Spleen (tissue), 11 donors: ENCODE measurements around the gene MACROD2. TPM values are rescaled to one million over a fixed set of nuclear protein-coding genes. Genes with fewer than 3 reads are reported as not detected.
"Not testable (repeated sequence)": the region's sequence is repeated elsewhere in the genome, so short reads cannot be mapped to it uniquely, and the experiment has no call there.

ENCODE experiments used
- DNase-seq: peaks from one replicate; pipeline ENCODE4 v3.0.0-alpha.2; 2020
- H3K27ac ChIP-seq, 8 donors: fragments of 200-600 bp; sonication (generic) in 7 of 8; 1 replicate in 4 of 8; 2 replicates in 4 of 8; pipeline versions ENCODE4 v1.5.0 to v1.8.0; 2016 to 2021; ENCODE audit warnings: inconsistent platforms in 4 of 8, mild to moderate bottlenecking in 4 of 8, moderate library complexity in 1 of 8
- H3K27me3 ChIP-seq, 7 donors: fragments of 200-600 bp; sonication (generic) in 6 of 7; replicated peaks in 1 of 7; 1 replicate in 4 of 7; 2 replicates in 3 of 7; pipeline versions ENCODE4 v1.5.0 to v1.8.0; 2016 to 2021; ENCODE audit warnings: inconsistent platforms in 3 of 7, mild to moderate bottlenecking in 1 of 7
- H3K36me3 ChIP-seq, 6 donors: fragments of 200-600 bp; sonication (generic) in 5 of 6; 1 replicate in 4 of 6; 2 replicates in 2 of 6; pipeline versions ENCODE4 v1.5.0 to v1.8.0; 2016 to 2021; ENCODE audit warnings: inconsistent platforms in 2 of 6
- H3K4me1 ChIP-seq, 6 donors: fragments of 200-600 bp; sonication (generic) in 5 of 6; 1 replicate in 3 of 6; 2 replicates in 3 of 6; pipeline versions ENCODE4 v1.5.0 to v1.8.0; 2016 to 2021; ENCODE audit warnings: inconsistent platforms in 3 of 6
- H3K4me3 ChIP-seq, 8 donors: fragments of 200-600 bp; sonication (generic) in 7 of 8; 1 replicate in 4 of 8; 2 replicates in 4 of 8; pipeline versions ENCODE4 v1.5.0 to v1.8.0; 2016 to 2021; ENCODE audit warnings: inconsistent platforms in 4 of 8, mild to moderate bottlenecking in 4 of 8, moderate library complexity in 2 of 8
- H3K9me3 ChIP-seq, 8 donors: fragments of 200-600 bp; sonication (generic) in 7 of 8; 1 replicate in 4 of 8; 2 replicates in 4 of 8; pipeline versions ENCODE4 v1.5.0 to v1.8.0; 2016 to 2021; ENCODE audit warnings: inconsistent platforms in 4 of 8
- POLR2A ChIP-seq, 3 donors: fragments of 450-650 bp; IDR thresholded peaks; one replicate each; pipeline ENCODE4 v1.5.1; 2017; ENCODE audit warnings: antibody characterized with exemption in 3 of 3, mild to moderate bottlenecking in 1 of 3
- POLR2AphosphoS5 ChIP-seq, 3 donors: sonication (generic); formaldehyde crosslinking; IDR thresholded peaks; one replicate each; pipeline ENCODE4 v1.5.1; 2017; ENCODE audit warnings: antibody characterized with exemption in 3 of 3
- WGBS, 5 donors: extraction: QIAGEN DNeasy Blood & Tissue Kit in 3 of 5; methylation state at CpG; one replicate each; pipeline versions ENCODE4 v1.1.5 to v1.1.7; 2013 to 2018; 5-methylcytosine and 5-hydroxymethylcytosine counted together
- intact Hi-C: fragments of 100-400 bp; cut with DNase I; formaldehyde crosslinking; loops from one replicate; pipeline ENCODE4 v1.15.0; 2023; ENCODE audit warnings: low total_unique reads
- polyA plus RNA-seq, 3 donors: library from polyadenylated mRNA; stranded (reverse); fragments of 200-250 nt; gene quantifications; one replicate each; pipeline ENCODE4 v1.2.1, GENCODE V29; 2013
- total RNA-seq, 7 donors: library from RNA; depleted of rRNA in 3 of 7; stranded (reverse); fragments of >200 nt in 3 of 7; fragmentation: NEBNext Ultra II Directional in 4 of 7; extraction: Animal tissue kit (Norgen Biotek cat#: 25700) in 4 of 7; gene quantifications; one replicate each; pipeline versions ENCODE4 v1.1.0 to v1.2.1, GENCODE V29; 2016 to 2021
- TF ChIP-seq, protein P1 (sequence below), 11 experiments: fragments of 200-600 bp in 7 of 11; fragments of 450-650 bp in 4 of 11; sonication (generic) in 4 of 11; IDR thresholded peaks in 8 of 11; conservative IDR thresholded peaks in 3 of 11; 1 replicate in 7 of 11; 2 replicates in 4 of 11; pipeline versions ENCODE4 v1.4.0 to v1.8.0; 2016 to 2021; ENCODE audit warnings: antibody characterized with exemption in 11 of 11, inconsistent platforms in 4 of 11, mild to moderate bottlenecking in 1 of 11
- donor health status: healthy with polysubstance abuse.
- donor health status: DM: no; HTN: no; CAD: no; lungs with moderate emphysema.
- donor health status: DM: no; HTN: no; CAD: no.
- donor health status: Bipolar disorder and iron deficiency.
- donor health status: healthy.
- donor health status: DM: no; HTN: no; CAD: no.
- donor health status: DM: yes; HTN: yes; CAD: no.

The MACROD2 gene
- total and polyA plus RNA-seq, 10 donors, result 1.5 to 4.7 (median 3.4) TPM

DNA sequence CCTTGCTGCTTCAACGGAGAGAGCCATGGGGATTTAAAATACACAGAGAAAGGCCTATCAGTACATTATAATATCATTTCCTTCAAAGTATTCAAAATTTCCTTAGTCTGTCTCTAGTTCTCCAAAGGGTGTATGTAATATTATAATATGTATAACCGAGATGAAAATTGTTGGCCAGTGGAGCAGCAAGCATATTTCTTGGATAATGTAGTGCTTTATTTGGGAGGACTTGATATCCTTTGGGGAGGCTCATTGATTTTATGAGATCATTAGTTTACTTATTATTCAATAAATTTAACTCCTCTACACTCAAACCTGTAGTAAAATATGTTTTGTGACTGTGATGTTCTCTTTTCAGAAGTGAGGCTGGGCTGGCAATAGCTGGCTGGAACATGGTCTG is 1145.0 kb downstream of the MACROD2 start:
- Histone ChIP-seq H3K4me3 (no peak overlapping the region), H3K27me3 (no peaks in the 10 kb centered on the region), H3K4me1 (no peaks in the 10 kb centered on the region), H3K9me3 (no peaks in the 10 kb centered on the region), H3K36me3 (no peaks in the 10 kb centered on the region), H3K27ac (no peak overlapping the region)
- DNase-seq, result no peak
- intact Hi-C loops, result no loop called here
- WGBS, 5 donors, result 67 to 77% (median 72%) methylated on average over 2 of the region's 2 CpGs
- no peak for TF ChIP-seq POLR2A (IDR thresholded peaks at IDR 0.05)
- TF ChIP-seq, protein P1, sequence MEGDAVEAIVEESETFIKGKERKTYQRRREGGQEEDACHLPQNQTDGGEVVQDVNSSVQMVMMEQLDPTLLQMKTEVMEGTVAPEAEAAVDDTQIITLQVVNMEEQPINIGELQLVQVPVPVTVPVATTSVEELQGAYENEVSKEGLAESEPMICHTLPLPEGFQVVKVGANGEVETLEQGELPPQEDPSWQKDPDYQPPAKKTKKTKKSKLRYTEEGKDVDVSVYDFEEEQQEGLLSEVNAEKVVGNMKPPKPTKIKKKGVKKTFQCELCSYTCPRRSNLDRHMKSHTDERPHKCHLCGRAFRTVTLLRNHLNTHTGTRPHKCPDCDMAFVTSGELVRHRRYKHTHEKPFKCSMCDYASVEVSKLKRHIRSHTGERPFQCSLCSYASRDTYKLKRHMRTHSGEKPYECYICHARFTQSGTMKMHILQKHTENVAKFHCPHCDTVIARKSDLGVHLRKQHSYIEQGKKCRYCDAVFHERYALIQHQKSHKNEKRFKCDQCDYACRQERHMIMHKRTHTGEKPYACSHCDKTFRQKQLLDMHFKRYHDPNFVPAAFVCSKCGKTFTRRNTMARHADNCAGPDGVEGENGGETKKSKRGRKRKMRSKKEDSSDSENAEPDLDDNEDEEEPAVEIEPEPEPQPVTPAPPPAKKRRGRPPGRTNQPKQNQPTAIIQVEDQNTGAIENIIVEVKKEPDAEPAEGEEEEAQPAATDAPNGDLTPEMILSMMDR (IDR thresholded peaks at IDR 0.05 in 8 of 11, conservative IDR thresholded peaks at IDR 0.05 in 3 of 11), result no peak

DNA sequence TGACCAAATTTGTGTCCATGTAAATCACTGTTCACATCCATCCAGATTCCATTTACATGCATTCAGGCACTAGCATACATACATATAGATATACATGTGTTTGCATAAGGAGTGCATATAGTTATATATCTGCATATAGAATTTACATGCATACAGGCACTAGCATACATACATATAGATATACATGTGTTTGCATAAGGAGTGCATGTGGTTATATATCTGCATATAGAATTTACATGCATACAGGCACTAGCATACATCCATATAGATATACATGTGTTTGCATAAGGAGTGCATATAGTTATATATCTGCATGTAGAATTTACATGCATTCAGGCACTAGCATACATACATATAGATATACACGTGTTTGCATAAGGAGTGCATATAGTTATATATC is 1145.6 kb downstream of the MACROD2 start:
- intact Hi-C loops, H3K4me1 ChIP-seq, DNase-seq, H3K9me3 ChIP-seq, H3K4me3 ChIP-seq, H3K36me3 ChIP-seq, H3K27ac ChIP-seq, H3K27me3 ChIP-seq: not testable (repeated sequence)
- 79 to 98% (median 92%) methylated on average over 1 of the region's 1 CpG for WGBS, 5 donors

DNA sequence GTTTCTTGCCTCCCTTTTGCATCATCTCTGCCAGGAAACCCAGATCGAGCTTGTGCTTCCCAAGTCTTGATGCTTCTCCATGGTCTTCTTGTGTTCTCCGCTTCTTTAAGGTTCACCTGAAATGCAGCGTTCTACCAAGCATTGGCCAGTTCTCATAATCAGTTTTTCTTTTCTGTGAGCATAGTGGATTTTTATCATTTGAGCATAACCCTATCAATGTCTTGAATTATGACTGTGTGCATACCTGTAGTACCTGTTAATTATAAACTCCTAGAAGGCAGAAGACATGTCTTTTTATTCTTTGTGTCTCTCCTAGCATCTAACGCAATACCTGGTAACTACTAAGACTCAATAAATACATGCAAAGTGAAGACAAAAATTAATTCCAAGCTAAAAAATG is 1146.5 kb downstream of the MACROD2 start:
- no peak overlapping the region for H3K4me3 ChIP-seq
- WGBS, 5 donors, result 82 to 88% (median 84%) methylated on average over 4 of the region's 4 CpGs
- no peak for DNase-seq
- intact Hi-C loops, result no loop called here
- H3K27ac ChIP-seq, result no peak overlapping the region
- no peaks in the 10 kb centered on the region for H3K4me1 ChIP-seq
- no peaks in the 10 kb centered on the region for H3K9me3 ChIP-seq
- TF ChIP-seq, protein P1 (IDR thresholded peaks at IDR 0.05 in 8 of 11, conservative IDR thresholded peaks at IDR 0.05 in 3 of 11), result no peak
- TF ChIP-seq POLR2A (IDR thresholded peaks at IDR 0.05), result no peak
- no peak for TF ChIP-seq POLR2AphosphoS5 (IDR thresholded peaks at IDR 0.05)
- H3K27me3 ChIP-seq, result no peaks in the 10 kb centered on the region
- H3K36me3 ChIP-seq, result no peaks in the 10 kb centered on the region

DNA sequence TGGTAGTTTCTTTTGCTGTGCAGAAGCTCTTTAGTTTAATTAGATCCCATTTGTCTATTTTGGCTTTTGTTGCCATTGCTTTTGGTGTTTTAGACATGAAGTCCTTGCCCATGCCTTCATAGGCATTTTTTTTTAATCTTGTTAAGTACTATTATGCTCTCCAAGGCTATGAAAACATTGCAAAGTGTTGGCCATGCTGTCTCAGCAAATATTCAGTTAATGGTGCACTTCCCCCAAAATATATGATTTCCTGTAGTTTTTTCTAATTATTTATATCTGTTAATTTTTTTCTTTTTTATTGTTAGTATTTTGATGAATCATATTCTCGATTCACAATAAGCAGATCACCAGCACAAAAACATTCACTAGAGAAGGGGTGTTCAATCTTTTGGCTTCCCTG is 1148.2 kb downstream of the MACROD2 start:
- Histone ChIP-seq H3K4me3 (no peak overlapping the region), H3K36me3 (no peaks in the 10 kb centered on the region), H3K27ac (no peak overlapping the region), H3K27me3 (no peaks in the 10 kb centered on the region), H3K4me1 (no peaks in the 10 kb centered on the region), H3K9me3 (no peaks in the 10 kb centered on the region)
- TF ChIP-seq POLR2AphosphoS5 (IDR thresholded peaks at IDR 0.05) (no peak), POLR2A (IDR thresholded peaks at IDR 0.05) (no peak)
- TF ChIP-seq, protein P1 (IDR thresholded peaks at IDR 0.05 in 8 of 11, conservative IDR thresholded peaks at IDR 0.05 in 3 of 11), result no peak
- intact Hi-C loops, result no loop called here
- DNase-seq, result no peak
- WGBS, 5 donors, result 69 to 83% (median 72%) methylated on average over 1 of the region's 1 CpG

DNA sequence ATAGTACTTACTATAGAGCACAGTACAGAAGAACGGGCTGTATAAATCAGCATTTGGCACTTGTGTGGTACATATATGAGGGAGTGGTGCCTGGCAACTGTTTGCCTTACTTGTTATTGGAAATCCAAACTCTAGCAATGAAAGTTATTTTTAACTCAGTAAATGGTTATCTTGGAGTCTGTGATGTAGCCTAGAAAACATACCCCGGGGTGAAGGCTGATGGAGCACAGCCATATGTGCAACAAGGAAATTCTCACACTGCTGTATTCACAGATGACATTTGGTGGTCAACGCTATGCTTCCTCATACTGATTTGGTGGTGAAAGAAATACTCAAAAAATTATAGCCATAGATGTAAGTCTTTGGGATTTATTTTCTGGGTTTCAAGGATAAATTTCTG is 1149.6 kb downstream of the MACROD2 start:
- H3K4me3 ChIP-seq, result no peak overlapping the region
- no peaks in the 10 kb centered on the region for H3K9me3 ChIP-seq
- no peak for TF ChIP-seq POLR2A (IDR thresholded peaks at IDR 0.05)
- TF ChIP-seq, protein P1 (IDR thresholded peaks at IDR 0.05 in 8 of 11, conservative IDR thresholded peaks at IDR 0.05 in 3 of 11), result no peak
- TF ChIP-seq POLR2AphosphoS5 (IDR thresholded peaks at IDR 0.05), result no peak
- no peak overlapping the region for H3K27ac ChIP-seq
- WGBS, 5 donors, result 53 to 64% (median 58%) methylated on average over 3 of the region's 3 CpGs
- intact Hi-C loops, result no loop called here
- no peaks in the 10 kb centered on the region for H3K27me3 ChIP-seq
- no peak for DNase-seq
- H3K4me1 ChIP-seq, result no peaks in the 10 kb centered on the region
- H3K36me3 ChIP-seq, result no peaks in the 10 kb centered on the region
